Choroid plexus epithelial cell (primary cell): ENCODE results near the gene NECTIN1.

ENCODE experiments used
- DNase-seq: peaks from one replicate; pipeline ENCODE4 v3.0.0-alpha.2; 2010; ENCODE audit warnings: low read depth
- H3K4me3 ChIP-seq: 2 replicates; pipeline ENCODE4 v1.5.1; 2011; ENCODE audit warnings: low read depth, mild to moderate bottlenecking, control low read depth, low read length, moderate library complexity
- CTCF ChIP-seq: conservative IDR thresholded peaks from 2 replicates; pipeline ENCODE4 v1.5.1; 2011; ENCODE audit warnings: low read depth, mild to moderate bottlenecking, control low read depth, inconsistent platforms, low read length, moderate library complexity

Gene NECTIN1

GRCh38 chr11:119741369-119742262 lies 12.6 kb upstream of the NECTIN1 start:
- peak; percentile 74 for TF ChIP-seq CTCF
- H3K4me3 ChIP-seq: no peak overlapping the region
- no peak for DNase-seq

GRCh38 chr11:119739975-119740374 lies 11.0 kb upstream of the NECTIN1 start:
- H3K4me3 ChIP-seq: no peak overlapping the region
- TF ChIP-seq CTCF: no peak
- no peak for DNase-seq

DNA sequence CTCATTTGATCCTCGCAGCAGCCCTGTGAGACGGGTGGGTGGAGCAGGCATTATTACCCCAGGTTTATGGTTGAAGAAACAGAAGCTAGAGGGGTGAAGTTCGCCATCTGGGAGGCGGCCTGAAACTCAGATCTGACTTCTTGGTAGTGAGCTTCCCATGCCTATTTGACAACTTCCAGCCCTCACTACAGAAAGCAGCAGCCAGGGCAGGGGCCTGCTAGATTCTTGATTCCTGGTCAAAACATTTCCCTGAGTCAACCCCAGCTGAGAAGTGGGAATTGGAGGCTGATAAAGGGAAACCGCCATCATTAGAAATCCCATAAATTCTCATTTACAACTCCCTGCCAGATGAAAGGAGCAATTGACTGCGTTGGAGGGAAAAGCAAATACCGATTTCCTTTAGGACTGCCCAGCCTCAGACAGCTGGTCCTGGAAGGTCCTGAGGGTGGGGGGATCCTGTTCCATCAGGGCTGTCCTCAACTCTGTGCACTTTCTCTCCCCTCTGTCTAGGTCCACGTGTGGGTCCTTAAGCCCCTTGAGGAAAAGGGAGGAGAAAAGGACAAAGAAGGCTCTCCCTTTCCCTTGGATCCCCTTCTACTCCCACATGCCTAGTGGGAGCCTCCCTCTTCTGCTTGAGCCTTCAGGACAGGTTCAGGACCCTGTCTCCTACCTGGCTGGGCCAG lies 10.2 kb upstream of the NECTIN1 start:
- DNase-seq: no peak
- no peak overlapping the region for H3K4me3 ChIP-seq
- TF ChIP-seq CTCF: no peak

DNA sequence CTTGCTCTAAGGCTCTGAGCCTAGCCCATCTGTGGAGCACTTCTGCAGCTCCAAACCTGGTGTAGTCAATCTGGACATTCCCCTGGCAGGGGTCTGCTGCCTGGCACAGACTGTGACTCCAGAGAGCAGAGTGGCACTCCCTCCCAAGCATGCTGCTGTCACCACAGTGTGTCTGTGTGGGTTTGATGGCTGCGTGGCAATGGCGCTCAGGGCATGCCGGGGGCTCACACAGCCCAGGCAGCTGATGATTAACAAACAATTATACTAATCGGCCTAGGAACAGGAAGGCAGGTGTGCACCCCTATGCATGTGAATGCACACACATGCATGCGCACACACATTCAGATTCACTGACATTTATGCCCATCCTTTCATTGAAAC lies 9.0 kb upstream of the NECTIN1 start:
- no peak for DNase-seq
- no peak overlapping the region for H3K4me3 ChIP-seq
- TF ChIP-seq CTCF: no peak

- no peak overlapping the region for H3K4me3 ChIP-seq
- DNase-seq: no peak
- no peak for TF ChIP-seq CTCF
Observed at GRCh38 chr11:119737366-119738058, 8.5 kb upstream of the NECTIN1 start.

DNA sequence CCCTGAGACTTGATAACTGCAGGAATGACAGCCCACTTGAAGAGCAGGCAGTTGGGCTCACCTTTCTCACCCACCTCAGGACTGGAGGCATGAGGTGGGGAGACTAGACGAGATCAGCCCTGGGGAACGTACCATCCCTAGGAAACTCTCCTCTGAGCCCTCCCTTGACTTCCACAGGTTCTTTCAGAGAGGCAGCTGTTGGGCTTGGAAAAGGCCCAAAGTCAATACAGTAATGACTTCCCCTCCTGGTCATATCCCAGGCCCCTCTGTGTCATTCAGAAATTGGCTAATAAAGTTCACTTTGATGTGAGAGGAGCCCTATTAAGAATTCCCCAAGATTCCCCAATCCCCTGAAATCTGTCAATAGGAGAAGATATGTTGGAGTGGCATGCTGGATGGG lies 5.8 kb upstream of the NECTIN1 start:
- no peak for TF ChIP-seq CTCF
- no peak overlapping the region for H3K4me3 ChIP-seq

More for the DNA sequence above, 5.8 kb upstream of the NECTIN1 start:
- DNase-seq: no peak
